GM19351 (cell line): Measurements from ENCODE around the gene TRIM32.

Experiments used
- ATAC-seq: cut with Tn5 transposase; IDR thresholded peaks from one replicate; pipeline ENCODE4 v1.9.1; 2021; ENCODE audit warnings: mild to moderate bottlenecking, moderate library complexity; ENCODE audit not compliant: unreplicated experiment

TRIM32 gene

DNA sequence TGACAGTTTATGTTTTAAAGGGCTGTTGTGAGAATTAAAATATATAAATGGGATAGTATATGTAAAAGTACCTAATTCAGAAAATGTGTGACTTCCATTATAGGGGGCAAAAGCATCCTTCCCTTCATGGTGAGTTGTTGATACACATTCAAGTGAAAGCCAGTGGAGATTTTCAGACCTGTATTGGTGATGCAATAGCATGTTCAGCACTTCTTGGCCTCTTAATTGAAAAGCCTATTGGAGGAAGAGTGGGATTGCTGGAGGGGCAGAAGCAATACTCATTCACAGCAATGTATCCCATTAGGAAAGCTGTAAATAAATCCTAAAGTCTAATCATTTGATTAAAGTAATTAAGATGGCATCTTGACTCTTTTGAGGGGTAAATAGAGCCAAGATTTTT lies 17.4 kb downstream of the TRIM32 start:
- ATAC-seq = no peak

GRCh38 chr9:116705531-116705930 lies 18.4 kb downstream of the TRIM32 start:
- no peak for ATAC-seq

- no peak for ATAC-seq
Observed at GRCh38 chr9:116706310-116707290, 19.5 kb downstream of the TRIM32 start.

DNA sequence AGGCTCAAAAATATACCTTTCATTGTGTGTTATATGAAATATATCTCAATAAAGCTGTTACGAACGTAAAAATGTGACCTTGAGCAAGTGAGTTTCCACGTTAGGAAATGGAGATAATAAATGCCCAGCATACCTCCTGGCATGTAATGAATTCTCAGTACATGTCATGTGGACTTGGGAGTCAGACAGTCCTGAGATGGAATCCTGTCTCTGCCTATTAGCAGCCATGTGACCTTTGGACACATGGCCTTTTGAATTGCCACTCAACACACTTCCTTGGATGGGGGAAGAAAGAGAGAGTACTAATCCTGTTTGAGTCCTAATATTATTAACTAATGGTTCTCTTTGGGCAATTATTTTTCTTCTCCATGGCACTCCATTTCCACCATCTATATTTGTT lies 25.7 kb downstream of the TRIM32 start:
- ATAC-seq = no peak

DNA sequence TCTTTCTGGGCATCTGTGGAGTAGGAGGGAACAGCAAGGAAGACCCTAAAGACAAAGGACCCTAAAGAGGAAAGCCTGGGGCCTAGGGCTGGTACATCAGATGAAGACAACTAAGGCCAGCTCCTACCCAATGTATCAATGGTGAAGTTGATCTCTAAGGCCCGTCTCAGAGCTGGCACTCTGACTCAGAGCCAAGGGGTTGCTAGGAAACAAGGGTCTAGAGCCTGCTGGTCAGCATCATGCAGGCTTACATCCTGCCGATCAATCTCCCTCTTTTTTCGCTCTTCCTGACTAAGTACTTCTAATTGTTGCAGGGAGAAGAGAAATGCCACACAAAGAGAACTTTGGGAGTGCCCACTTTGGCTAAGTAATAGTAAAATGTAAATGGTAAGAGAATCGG lies 26.2 kb downstream of the TRIM32 start:
- ATAC-seq = no peak

DNA sequence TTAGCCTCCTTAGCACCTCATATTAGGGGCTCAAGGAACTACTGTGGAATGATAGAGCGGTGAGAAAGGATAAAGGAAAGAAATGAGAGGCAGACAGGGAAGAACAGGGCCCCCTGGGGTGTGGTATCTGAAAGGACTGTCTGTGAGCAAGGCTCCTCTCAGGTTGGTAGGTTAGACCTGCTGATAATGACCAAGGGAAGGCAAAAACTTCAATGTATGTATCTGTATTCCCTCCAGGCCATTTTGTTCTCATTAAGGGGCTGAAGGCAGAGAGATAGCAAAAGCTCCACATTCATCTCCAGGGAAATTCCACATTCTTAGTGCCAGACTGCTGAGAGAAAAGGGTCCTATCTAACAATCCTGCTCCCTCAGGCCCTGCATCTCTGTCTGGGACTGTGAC lies 28.6 kb downstream of the TRIM32 start:
- no peak for ATAC-seq

DNA sequence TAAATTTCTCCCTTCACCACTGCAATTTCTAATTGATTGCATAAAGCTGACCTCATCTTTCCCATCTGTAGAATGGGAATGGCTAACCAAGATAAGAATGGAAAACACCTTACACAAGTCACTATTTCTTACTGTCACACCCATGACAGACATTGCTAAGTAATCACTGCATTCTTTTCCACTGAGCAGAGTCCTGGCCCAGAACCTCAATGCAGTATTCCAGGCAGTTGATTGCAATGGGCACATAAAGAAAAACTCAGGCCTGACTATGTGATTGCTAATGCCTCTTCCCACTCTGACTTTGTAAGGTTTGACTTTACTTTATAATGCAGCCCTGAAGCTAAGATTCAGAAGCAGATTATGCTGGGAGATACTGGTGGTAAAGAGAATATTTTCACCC lies 29.3 kb downstream of the TRIM32 start:
- ATAC-seq = no peak

- no peak for ATAC-seq
Observed at GRCh38 chr9:116717150-116717549, 30.0 kb downstream of the TRIM32 start.

- ATAC-seq = no peak
Observed at GRCh38 chr9:116718111-116718510, 31.0 kb downstream of the TRIM32 start.

DNA sequence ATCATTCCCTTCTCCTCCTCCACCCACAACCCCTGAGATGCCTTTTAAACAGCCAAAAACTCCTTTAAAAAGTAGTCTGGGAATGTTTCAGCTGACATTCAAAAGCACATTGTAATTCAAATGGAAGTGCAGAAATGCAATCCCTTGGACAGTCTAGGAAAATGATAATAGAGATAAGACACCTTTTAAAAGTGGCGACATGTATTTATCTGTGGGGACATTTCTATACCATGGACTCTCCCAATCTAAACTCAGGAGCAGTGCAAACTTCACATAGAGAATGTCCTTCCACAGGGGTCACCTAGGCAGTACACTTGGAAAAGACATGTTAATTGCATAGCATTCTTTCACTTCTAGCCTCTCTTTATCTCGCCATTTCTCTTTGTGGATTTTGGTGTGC lies 33.0 kb downstream of the TRIM32 start:
- ATAC-seq = no peak

DNA sequence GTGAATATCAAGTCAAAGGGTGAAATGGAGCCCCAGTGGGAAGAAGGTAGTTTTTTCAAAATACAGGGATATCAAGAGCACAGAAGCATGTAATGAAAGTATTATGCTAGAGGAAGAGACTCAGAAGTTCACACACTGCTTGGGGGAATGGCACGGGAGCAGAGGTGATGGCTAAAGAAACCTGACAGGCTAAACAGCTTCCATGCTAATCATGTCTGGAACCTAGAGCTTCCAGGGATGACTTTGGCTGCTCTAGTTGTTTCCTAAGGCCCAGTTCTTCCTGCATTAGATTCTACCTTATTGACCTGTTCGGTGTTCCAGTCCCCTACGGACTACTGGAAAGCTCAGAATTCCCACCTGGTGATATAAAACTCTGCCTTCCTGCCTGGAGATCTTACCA lies 34.3 kb downstream of the TRIM32 start:
- ATAC-seq = no peak

- no peak for ATAC-seq
Observed at GRCh38 chr9:116721944-116722343, 34.8 kb downstream of the TRIM32 start.

DNA sequence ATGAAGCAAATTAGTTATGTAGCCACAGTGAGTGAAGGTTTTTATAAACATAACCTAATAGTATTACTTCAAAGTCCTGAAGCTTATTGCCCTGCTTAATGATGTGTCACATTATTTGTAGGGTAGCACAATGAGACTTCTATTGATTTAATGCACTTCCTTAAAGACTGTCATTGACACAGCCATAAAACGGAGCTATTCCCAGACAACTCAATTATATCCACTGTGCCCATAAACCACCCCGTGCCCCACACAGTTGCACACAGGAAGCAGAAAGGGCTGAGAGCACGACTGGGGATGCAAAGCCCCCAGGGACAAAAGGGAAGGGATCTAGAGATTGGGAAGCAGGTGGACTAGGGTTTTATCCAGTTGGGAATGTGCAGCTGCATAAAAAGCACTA lies 37.0 kb downstream of the TRIM32 start:
- no peak for ATAC-seq

GRCh38 chr9:116726602-116727001 lies 39.5 kb downstream of the TRIM32 start:
- ATAC-seq = no peak

GRCh38 chr9:116733010-116733641 lies 46.0 kb downstream of the TRIM32 start:
- ATAC-seq = no peak

- no peak for ATAC-seq
Observed at GRCh38 chr9:116736399-116737151, 49.5 kb downstream of the TRIM32 start.

DNA sequence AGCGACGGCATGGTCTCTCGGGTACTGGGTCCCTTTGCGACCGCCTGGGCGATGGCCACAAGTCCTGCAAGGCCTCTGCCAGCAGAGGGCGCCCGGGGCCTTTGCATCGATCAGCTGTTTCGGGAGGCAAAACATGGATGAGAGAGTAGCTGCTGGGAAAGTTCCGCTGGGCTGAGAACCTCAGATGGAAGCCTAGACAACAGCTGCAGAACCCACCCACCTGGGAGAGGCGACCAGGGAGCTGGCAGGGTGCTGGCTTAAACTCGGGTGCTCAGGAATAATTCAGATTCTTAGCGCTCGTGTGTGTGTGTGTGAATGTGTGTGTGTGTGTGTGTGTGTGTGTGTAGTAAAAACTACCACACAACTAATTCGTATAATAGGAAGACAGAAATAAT lies 50.0 kb downstream of the TRIM32 start:
- ATAC-seq = peak; percentile 71

- ATAC-seq = no peak
Observed at GRCh38 chr9:116741086-116741740, 54.1 kb downstream of the TRIM32 start.

GRCh38 chr9:116741742-116742141 lies 54.6 kb downstream of the TRIM32 start:
- ATAC-seq = no peak

GRCh38 chr9:116749176-116749575 lies 62.1 kb downstream of the TRIM32 start:
- ATAC-seq = no peak

- ATAC-seq = no peak
Observed at GRCh38 chr9:116749772-116750171, 62.7 kb downstream of the TRIM32 start.
